AG04450 (cell line): Measurements from ENCODE around the gene SMC1B. TPM values are rescaled to one million over a fixed set of nuclear protein-coding genes. Genes with fewer than 3 reads are reported as not detected.

Source experiments
- CTCF ChIA-PET: fragments of 300-600, 350-600 bp; formaldehyde crosslinking; extraction: SDS; loops from one replicate; lab custom pipeline; 2022; ENCODE audit warnings: antibody characterized with exemption, inconsistent platforms; lab: Charles Lee
- POLR2A ChIA-PET: fragments of 350-600 bp; formaldehyde crosslinking; extraction: SDS; loops from one replicate; lab custom pipeline; 2021; ENCODE audit warnings: antibody characterized with exemption, inconsistent platforms; lab: Yijun Ruan, JAX
- DNase-seq: peaks from one replicate; pipeline ENCODE4 v3.0.0-alpha.2; 2011; ENCODE audit warnings: low read depth, low spot score
- H3K27ac ChIP-seq: one replicate; pipeline ENCODE4 v1.5.1; 2012; ENCODE audit warnings: low read depth, low read length, control low read depth
- H3K27me3 ChIP-seq: one replicate; pipeline ENCODE4 v1.6.0; 2012; ENCODE audit warnings: low read length; ENCODE audit not compliant: control insufficient read depth, insufficient read depth
- H3K4me3 ChIP-seq: 2 replicates; pipeline ENCODE4 v1.5.1; 2011; ENCODE audit warnings: mild to moderate bottlenecking, low read depth, low read length, control low read depth
- H3K9me3 ChIP-seq: 2 replicates; pipeline ENCODE4 v1.5.1; 2012; ENCODE audit warnings: low read length; ENCODE audit not compliant: control insufficient read depth, insufficient read depth
- polyA plus RNA-seq: library from polyadenylated mRNA; depleted of rRNA; stranded (reverse); fragments of >200 nt; gene quantifications from 2 replicates; pipeline ENCODE4 v1.2.3, GENCODE V29; 2011
- TF ChIP-seq, protein P1 (sequence below): IDR thresholded peaks from 2 replicates; pipeline ENCODE4 v1.5.1; 2011; ENCODE audit warnings: low read depth, low read length, control low read depth, inconsistent platforms

Gene SMC1B
- polyA plus RNA-seq, 1 experiment, result not detected

- no peak overlapping the region for H3K4me3 ChIP-seq
- ChIA-PET CTCF (no interaction called here), POLR2A (no interaction called here)
Observed at GRCh38 chr22:45429981-45430775, 16.8 kb upstream of the SMC1B start.

DNA sequence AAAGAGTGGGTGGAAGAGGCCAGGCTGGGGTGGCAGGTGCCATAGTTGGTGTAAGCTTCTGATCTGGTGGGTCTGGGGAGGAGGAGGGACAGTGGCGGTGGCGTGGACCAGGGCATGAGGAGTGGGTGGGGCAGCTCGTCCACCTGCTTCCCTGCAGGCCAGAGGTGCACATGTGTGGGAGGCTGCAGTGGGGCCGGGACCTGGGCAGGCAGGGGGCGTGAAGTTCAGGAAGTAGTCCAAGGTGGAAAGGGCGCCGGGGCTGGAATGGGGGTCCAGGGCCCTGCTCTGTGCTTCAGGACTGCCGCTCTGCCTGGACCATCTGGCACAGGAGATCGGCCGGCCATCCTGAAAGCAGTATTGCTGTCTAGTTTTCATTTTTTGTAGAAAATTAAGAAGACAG is 16.0 kb upstream of the SMC1B start:
- CTCF ChIA-PET, result no interaction called here
- TF ChIP-seq, protein P1, sequence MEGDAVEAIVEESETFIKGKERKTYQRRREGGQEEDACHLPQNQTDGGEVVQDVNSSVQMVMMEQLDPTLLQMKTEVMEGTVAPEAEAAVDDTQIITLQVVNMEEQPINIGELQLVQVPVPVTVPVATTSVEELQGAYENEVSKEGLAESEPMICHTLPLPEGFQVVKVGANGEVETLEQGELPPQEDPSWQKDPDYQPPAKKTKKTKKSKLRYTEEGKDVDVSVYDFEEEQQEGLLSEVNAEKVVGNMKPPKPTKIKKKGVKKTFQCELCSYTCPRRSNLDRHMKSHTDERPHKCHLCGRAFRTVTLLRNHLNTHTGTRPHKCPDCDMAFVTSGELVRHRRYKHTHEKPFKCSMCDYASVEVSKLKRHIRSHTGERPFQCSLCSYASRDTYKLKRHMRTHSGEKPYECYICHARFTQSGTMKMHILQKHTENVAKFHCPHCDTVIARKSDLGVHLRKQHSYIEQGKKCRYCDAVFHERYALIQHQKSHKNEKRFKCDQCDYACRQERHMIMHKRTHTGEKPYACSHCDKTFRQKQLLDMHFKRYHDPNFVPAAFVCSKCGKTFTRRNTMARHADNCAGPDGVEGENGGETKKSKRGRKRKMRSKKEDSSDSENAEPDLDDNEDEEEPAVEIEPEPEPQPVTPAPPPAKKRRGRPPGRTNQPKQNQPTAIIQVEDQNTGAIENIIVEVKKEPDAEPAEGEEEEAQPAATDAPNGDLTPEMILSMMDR, result no peak
- POLR2A ChIA-PET, result no interaction called here
- DNase-seq, result no peak
- peaks cover 6% of the 10 kb centered on the region for H3K9me3 ChIP-seq
- no peak overlapping the region for H3K4me3 ChIP-seq
- H3K27ac ChIP-seq, result no peak overlapping the region
- peaks cover 18% of the 10 kb centered on the region for H3K27me3 ChIP-seq

More at GRCh38 chr22:45429981-45430775, 16.8 kb upstream of the SMC1B start:
- TF ChIP-seq, protein P1, result no peak
- DNase-seq, result no peak
- peaks cover 6% of the 10 kb centered on the region for H3K9me3 ChIP-seq
- peaks cover 18% of the 10 kb centered on the region for H3K27me3 ChIP-seq
- H3K27ac ChIP-seq, result no peak overlapping the region

DNA sequence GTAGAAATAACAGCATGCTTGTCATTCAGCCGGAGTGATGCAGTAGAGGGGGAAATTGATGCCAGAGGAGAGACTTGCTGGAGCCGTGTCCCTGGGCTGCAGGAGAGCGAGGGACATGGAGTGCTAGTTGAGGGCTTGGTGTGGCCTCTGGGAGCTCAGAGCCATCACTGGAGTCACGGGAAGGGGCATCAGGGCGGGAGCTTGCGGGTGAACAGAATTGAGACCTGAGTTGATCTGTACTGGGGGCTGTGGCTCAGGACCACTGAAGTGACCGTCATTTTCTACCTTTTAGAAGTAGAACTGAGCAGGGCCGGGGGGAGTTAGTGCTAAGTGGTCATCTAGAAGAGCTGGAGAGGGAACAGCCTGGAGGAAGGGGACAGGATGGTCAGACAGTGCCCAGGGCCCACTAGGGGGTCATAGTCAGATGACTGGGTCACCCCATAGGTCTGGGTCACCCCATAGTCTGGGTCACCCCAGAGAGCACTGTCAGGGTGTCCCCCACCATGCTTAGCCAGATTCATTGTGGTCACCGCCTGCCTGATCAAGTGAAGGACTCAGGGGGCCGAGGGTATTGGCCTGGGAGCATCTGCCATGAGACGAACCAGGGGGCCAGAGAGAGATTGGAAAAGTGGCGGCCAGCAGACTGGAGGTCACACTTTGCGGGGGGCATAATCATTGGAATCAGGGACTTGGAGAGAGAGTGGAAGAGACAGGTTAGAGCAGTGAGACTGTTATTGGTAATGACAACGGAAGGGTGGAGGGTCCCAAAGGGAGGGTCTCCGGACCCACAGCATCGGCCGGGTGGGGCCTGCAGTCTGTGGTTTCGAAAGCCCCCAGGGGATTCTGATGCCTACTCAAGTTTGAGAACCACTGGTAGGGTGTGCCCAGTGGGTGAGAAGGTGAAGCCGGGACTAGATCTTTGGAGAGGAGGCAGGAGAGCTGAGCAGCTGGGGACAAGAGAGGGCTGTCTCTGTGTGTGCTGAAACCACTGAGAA is 15.3 kb upstream of the SMC1B start:
- CTCF ChIA-PET, result no interaction called here

GRCh38 chr22:45427114-45427513 is 13.7 kb upstream of the SMC1B start:
- no peak overlapping the region for H3K27ac ChIP-seq
- TF ChIP-seq, protein P1, result no peak
- peaks cover 6% of the 10 kb centered on the region for H3K9me3 ChIP-seq
- H3K27me3 ChIP-seq, result peaks cover 18% of the 10 kb centered on the region
- CTCF ChIA-PET, result interaction anchor here (0.5 kb wide), 1 partner anchor 10 kb away, joined by 7 read pairs; no protein-coding TSS in a partner anchor
- no peak overlapping the region for H3K4me3 ChIP-seq
- DNase-seq, result no peak
- POLR2A ChIA-PET, result no interaction called here

More for the DNA sequence above, 15.3 kb upstream of the SMC1B start:
- POLR2A ChIA-PET, result no interaction called here
- H3K27me3 ChIP-seq, result peaks cover 18% of the 10 kb centered on the region
- no peak for DNase-seq
- TF ChIP-seq, protein P1, result no peak
- no peak overlapping the region for H3K4me3 ChIP-seq
- H3K9me3 ChIP-seq, result peaks cover 6% of the 10 kb centered on the region
- H3K27ac ChIP-seq, result no peak overlapping the region
